Measurements from ENCODE around the gene ALG11.

DNA sequence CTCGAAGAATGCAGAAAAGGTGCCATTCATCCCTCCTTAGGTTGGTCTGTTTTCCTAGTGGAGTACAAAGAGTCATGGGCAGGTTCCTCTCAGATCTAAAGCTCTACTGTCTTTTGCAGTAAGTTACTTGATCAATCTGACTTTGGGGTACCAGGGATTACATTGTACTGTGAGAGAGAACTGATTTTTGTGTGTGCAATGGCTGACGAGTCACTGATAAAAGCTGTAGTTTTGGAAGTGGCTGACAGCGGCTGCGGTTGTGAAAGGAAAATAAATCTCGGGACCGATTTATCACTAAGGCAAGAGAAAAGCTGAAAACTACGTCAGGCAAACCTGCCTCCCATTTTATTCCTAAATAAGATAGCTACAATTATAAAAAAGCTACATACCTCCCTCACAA lies 39.2 kb downstream of the ALG11 start:
- TF ChIP-seq EP300 (IDR thresholded peaks at IDR 0.05) = no peak
- TF ChIP-seq, protein P1, sequence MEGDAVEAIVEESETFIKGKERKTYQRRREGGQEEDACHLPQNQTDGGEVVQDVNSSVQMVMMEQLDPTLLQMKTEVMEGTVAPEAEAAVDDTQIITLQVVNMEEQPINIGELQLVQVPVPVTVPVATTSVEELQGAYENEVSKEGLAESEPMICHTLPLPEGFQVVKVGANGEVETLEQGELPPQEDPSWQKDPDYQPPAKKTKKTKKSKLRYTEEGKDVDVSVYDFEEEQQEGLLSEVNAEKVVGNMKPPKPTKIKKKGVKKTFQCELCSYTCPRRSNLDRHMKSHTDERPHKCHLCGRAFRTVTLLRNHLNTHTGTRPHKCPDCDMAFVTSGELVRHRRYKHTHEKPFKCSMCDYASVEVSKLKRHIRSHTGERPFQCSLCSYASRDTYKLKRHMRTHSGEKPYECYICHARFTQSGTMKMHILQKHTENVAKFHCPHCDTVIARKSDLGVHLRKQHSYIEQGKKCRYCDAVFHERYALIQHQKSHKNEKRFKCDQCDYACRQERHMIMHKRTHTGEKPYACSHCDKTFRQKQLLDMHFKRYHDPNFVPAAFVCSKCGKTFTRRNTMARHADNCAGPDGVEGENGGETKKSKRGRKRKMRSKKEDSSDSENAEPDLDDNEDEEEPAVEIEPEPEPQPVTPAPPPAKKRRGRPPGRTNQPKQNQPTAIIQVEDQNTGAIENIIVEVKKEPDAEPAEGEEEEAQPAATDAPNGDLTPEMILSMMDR (IDR thresholded peaks at IDR 0.05) = no peak
- no peak for TF ChIP-seq POLR2A (IDR thresholded peaks at IDR 0.05)

All from ovary (tissue), 3 donors.